Tibial nerve (tissue), 4 donors: ENCODE data around the gene GMEB1. TPM values are rescaled to one million over a fixed set of nuclear protein-coding genes. Genes with fewer than 3 reads are reported as not detected.
"Not testable (repeated sequence)": the region's sequence is repeated elsewhere in the genome, so short reads cannot be mapped to it uniquely, and the experiment has no call there.

Experiments used
- DNase-seq, 2 donors: peaks; one replicate each; pipeline ENCODE4 v3.0.0-alpha.2; 2019; ENCODE audit warnings: low spot score in 2 of 2
- H3K27ac ChIP-seq, 4 donors: fragments of 200-600 bp; sonication (generic) in 3 of 4; one replicate each; pipeline ENCODE4 v1.5.1; 2017 to 2019; ENCODE audit warnings: mild to moderate bottlenecking in 1 of 4
- H3K27me3 ChIP-seq, 2 donors: fragments of 200-600 bp; sonication (generic) in 1 of 2; one replicate each; pipeline versions ENCODE4 v1.5.1 to v1.6.0; 2017 to 2019
- H3K36me3 ChIP-seq, 3 donors: fragments of 200-600 bp; sonication (generic); one replicate each; pipeline ENCODE4 v1.5.1; 2018 to 2019
- H3K4me1 ChIP-seq, 4 donors: fragments of 200-600 bp; sonication (generic) in 3 of 4; one replicate each; pipeline ENCODE4 v1.5.1; 2017 to 2019
- H3K4me3 ChIP-seq, 4 donors: fragments of 200-600 bp; sonication (generic) in 3 of 4; one replicate each; pipeline ENCODE4 v1.5.1; 2017 to 2019; ENCODE audit warnings: mild to moderate bottlenecking in 1 of 4, moderate library complexity in 1 of 4
- H3K9me3 ChIP-seq, 4 donors: fragments of 200-600 bp; sonication (generic) in 3 of 4; one replicate each; pipeline ENCODE4 v1.5.1; 2017 to 2019
- EP300 ChIP-seq, 2 donors: sonication (generic); formaldehyde crosslinking; IDR thresholded peaks; one replicate each; pipeline ENCODE4 v1.6.1; 2017; ENCODE audit warnings: antibody characterized with exemption in 2 of 2, mild to moderate bottlenecking in 1 of 2
- POLR2A ChIP-seq, 2 donors: fragments of 450-650 bp; IDR thresholded peaks; one replicate each; pipeline ENCODE4 v1.6.1; 2017; ENCODE audit warnings: antibody characterized with exemption in 2 of 2, mild to moderate bottlenecking in 2 of 2, moderate library complexity in 2 of 2
- WGBS, 2 donors: methylation state at CpG; one replicate each; pipeline ENCODE4 v1.1.5; 2018; 5-methylcytosine and 5-hydroxymethylcytosine counted together
- total RNA-seq, 4 donors: library from RNA; depleted of rRNA; stranded (reverse); fragments of >200 nt; gene quantifications; one replicate each; pipeline ENCODE4 v1.1.0, GENCODE V29; 2016
- TF ChIP-seq, protein P1 (sequence below), 5 experiments: fragments of 200-600 bp in 3 of 5; fragments of 450-650 bp in 2 of 5; sonication (generic) in 3 of 5; IDR thresholded peaks; one replicate each; pipeline ENCODE4 v1.5.1; 2016 to 2019; ENCODE audit warnings: antibody characterized with exemption in 5 of 5, mild to moderate bottlenecking in 3 of 5, moderate library complexity in 2 of 5

The GMEB1 gene
- total RNA-seq, 4 donors from 2014 or later: 7.1 to 16.2 (median 11.0) TPM

DNA sequence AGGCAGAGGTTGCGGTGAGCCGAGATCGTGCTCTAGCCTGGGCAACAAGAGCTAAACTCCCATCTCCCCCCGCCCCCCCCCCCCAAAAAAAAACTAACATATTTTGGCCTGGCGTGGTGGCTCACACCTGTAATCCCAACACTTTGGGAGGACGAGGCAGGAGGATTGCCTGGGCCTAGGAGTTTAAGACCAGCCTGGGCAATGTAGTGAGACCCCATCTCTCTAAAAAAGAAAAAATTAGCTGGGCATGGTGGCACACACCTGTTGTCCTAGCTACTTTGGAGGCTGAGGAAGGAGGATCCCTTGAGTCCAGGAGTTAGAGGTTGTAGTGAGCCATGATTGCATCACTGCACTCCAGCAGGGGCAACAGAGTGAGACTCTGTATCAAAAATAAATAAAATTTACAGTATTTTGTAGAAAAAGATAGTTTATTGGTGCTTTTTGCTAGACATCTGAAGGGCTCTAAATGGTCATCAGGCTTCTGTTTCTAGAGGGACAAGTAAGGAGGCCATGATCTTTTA, 77.1 kb downstream of the GMEB1 start:
- no peak for DNase-seq
- peaks cover 0 to 51% (median 21%) of the 10 kb centered on the region in 3 donors for H3K36me3 ChIP-seq
- 97% methylated on average over 6 of the region's 6 CpGs for WGBS, 2 donors

DNA sequence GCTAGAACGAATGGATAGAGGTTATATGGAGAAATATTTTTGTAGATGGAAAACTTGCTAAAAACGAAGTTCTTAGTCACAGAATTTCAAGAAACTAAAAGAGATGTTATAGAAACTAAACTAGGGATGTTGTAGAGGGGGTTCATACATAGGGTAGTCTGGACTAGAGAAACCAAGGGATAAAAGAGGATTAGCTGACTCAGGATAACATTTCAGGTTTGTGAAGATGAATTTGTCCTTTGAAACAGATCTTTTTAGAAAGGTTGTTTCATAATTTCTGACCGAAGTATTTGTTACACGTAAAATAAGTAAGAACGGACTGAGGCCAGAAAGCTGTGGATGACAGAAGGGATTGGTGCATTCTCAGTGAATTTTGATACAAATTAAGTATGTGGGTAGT, 81.7 kb downstream of the GMEB1 start:
- 72 to 82% methylated on average over 5 of the region's 5 CpGs for WGBS, 2 donors
- no peak for DNase-seq
- Histone ChIP-seq H3K4me1 (peaks cover 0 to 95% (median 39%) of the 10 kb centered on the region in 4 donors), H3K4me3 (no peak overlapping the region), H3K9me3 (no peaks in the 10 kb centered on the region), H3K36me3 (peaks cover 0 to 13% (median 1%) of the 10 kb centered on the region in 3 donors), H3K27me3 (no peaks in the 10 kb centered on the region), H3K27ac (no peak overlapping the region)
- TF ChIP-seq POLR2A (IDR thresholded peaks at IDR 0.05) (no peak), EP300 (IDR thresholded peaks at IDR 0.05) (no peak)
- TF ChIP-seq, protein P1, sequence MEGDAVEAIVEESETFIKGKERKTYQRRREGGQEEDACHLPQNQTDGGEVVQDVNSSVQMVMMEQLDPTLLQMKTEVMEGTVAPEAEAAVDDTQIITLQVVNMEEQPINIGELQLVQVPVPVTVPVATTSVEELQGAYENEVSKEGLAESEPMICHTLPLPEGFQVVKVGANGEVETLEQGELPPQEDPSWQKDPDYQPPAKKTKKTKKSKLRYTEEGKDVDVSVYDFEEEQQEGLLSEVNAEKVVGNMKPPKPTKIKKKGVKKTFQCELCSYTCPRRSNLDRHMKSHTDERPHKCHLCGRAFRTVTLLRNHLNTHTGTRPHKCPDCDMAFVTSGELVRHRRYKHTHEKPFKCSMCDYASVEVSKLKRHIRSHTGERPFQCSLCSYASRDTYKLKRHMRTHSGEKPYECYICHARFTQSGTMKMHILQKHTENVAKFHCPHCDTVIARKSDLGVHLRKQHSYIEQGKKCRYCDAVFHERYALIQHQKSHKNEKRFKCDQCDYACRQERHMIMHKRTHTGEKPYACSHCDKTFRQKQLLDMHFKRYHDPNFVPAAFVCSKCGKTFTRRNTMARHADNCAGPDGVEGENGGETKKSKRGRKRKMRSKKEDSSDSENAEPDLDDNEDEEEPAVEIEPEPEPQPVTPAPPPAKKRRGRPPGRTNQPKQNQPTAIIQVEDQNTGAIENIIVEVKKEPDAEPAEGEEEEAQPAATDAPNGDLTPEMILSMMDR (IDR thresholded peaks at IDR 0.05): no peak

More for the DNA sequence above, 77.1 kb downstream of the GMEB1 start:
- Histone ChIP-seq H3K4me1 (peaks cover 0 to 87% (median 28%) of the 10 kb centered on the region in 4 donors), H3K9me3 (no peaks in the 10 kb centered on the region), H3K27ac (no peak overlapping the region), H3K4me3 (no peak overlapping the region), H3K27me3 (no peaks in the 10 kb centered on the region)
- no peak for TF ChIP-seq POLR2A (IDR thresholded peaks at IDR 0.05)
- TF ChIP-seq EP300 (IDR thresholded peaks at IDR 0.05): no peak
- TF ChIP-seq, protein P1 (IDR thresholded peaks at IDR 0.05): no peak

DNA sequence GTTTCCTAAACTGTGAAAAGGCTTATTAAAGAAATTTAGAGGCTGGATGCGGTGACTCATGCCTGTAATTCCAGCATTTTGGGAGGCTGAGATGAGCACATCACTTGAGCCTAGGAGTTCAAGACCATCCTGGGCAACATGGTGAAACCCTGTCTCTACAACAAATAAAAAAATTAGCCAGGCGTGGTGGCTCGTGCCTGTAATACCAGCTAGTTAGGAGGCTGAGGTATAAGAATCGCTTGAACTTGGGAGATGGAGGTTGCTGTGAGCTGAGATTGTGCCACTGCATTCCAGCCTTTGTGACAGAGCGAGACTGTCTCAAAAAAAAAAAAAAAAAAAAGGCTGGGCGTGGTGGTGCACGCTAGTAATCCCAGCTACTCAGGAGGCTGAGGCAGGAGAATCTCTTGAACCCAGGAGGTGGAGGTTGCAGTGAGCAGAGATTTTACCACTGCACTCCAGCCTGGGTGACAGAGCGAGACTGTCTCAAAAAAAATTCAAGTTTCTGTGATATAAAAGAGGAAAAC, 82.2 kb downstream of the GMEB1 start:
- H3K9me3 ChIP-seq, H3K27ac ChIP-seq, H3K36me3 ChIP-seq, H3K27me3 ChIP-seq, DNase-seq, H3K4me3 ChIP-seq: not testable (repeated sequence)
- H3K4me1 ChIP-seq: peaks cover 0 to 97% (median 41%) of the 10 kb centered on the region in 4 donors
- 80 to 88% methylated on average over 8 of the region's 8 CpGs for WGBS, 2 donors

DNA sequence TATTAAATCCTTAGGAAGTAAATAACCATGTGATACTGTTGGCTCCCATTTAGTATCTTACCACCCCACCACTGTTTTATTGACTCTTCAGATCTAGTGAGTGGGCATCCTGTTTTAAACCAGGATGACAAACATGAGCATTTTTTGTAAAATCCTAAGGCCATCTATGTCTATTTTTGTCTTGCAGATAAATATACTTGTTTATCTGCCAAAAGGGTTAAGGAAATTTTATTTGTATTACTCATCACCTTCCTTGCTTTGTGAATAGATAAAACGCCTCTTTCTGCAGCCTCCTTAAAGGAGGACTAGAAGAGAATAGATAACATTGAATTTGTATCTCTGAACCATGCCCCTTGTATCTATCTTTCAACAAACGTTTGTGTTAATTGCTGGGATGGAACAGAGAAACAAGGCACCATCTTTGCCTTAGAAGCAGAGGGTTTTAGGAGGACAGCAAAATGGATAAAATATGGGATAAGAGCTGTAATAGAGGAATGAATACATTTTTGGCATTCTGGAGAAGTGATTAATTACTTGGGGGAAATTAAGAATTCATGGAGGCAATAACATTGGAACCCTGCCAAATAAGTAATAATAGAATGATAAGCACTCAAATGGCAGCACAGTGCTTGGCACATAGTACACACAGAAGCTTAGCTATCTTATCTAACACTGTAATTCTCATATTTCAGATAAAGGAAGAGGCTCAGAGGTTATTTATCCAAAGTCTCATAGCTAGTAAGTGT, 82.9 kb downstream of the GMEB1 start:
- Histone ChIP-seq H3K36me3 (peaks cover 0 to 5% (median 2%) of the 10 kb centered on the region in 3 donors), H3K4me1 (peaks cover 0 to 97% (median 43%) of the 10 kb centered on the region in 4 donors), H3K27me3 (no peaks in the 10 kb centered on the region), H3K4me3 (no peak overlapping the region), H3K27ac (no peak overlapping the region), H3K9me3 (no peaks in the 10 kb centered on the region)
- no peak for DNase-seq
- WGBS, 2 donors: 14 to 17% methylated on average over 2 of the region's 2 CpGs
- no peak for TF ChIP-seq EP300 (IDR thresholded peaks at IDR 0.05)
- TF ChIP-seq POLR2A (IDR thresholded peaks at IDR 0.05): no peak
- TF ChIP-seq, protein P1 (IDR thresholded peaks at IDR 0.05): no peak

DNA sequence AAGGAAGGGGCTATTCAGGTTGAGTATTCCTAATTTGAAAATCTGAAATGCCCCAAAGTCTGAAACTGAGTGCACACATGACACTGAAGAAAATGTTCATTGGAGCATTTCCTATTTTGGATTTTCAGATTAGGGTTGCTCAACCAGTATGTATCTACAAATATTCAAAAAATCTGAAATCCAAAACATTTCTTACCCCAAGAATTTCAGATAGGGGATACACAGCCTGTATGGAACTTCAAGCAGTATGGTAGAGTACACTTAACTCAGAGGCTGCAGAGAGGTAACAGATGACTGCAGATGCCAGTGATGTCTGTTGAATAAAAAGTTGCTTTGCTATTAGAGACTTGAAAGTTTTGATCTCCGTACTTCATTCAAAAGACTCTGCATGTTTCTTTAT, 87.1 kb downstream of the GMEB1 start:
- WGBS, 2 donors: 37 to 47% methylated on average over 1 of the region's 1 CpG
- Histone ChIP-seq H3K4me1 (peaks cover 0 to 79% (median 37%) of the 10 kb centered on the region in 4 donors), H3K9me3 (no peaks in the 10 kb centered on the region), H3K36me3 (peaks cover 0 to 22% (median 5%) of the 10 kb centered on the region in 3 donors), H3K27ac (no peak overlapping the region), H3K27me3 (no peaks in the 10 kb centered on the region), H3K4me3 (no peak overlapping the region)
- TF ChIP-seq POLR2A (IDR thresholded peaks at IDR 0.05) (no peak), EP300 (IDR thresholded peaks at IDR 0.05) (no peak)
- TF ChIP-seq, protein P1 (IDR thresholded peaks at IDR 0.05): no peak
- DNase-seq: no peak
